GM12878 (cell line): ENCODE data around the gene ABCA7.

Experiments used
- DPF2 ChIP-seq: fragments of 450-650 bp; IDR thresholded peaks from 2 replicates; pipeline ENCODE4 v1.6.1; 2017; ENCODE audit warnings: mild to moderate bottlenecking
- IKZF2 ChIP-seq, 2 experiments: fragments of 450-650 bp; IDR thresholded peaks; 2 replicates each; pipeline ENCODE4 v1.6.1; 2017; ENCODE audit warnings: mild to moderate bottlenecking in 2 of 2, moderate library complexity in 2 of 2
- RFX5 ChIP-seq: IDR thresholded peaks from 2 replicates; pipeline ENCODE4 v1.6.1; 2011; ENCODE audit warnings: low read depth, low read length, improper control_type of control experiment
- TAF1 ChIP-seq: IDR thresholded peaks from 2 replicates; pipeline ENCODE4 v1.6.1; 2011; ENCODE audit warnings: mild to moderate bottlenecking, low read depth, low read length, borderline replicate concordance
- TF ChIP-seq, protein P1 (sequence below), 3 experiments: IDR thresholded peaks in 2 of 3; conservative IDR thresholded peaks in 1 of 3; 2 replicates each; pipeline ENCODE4 v1.5.1; 2011; ENCODE audit warnings: low read depth in 3 of 3, low read length in 3 of 3, mild to moderate bottlenecking in 3 of 3, control low read depth in 2 of 3, moderate library complexity in 2 of 3, inconsistent platforms in 1 of 3, mixed read lengths in 1 of 3; ENCODE audit not compliant: control insufficient read depth in 2 of 3, insufficient read depth in 1 of 3; ENCODE audit errors: extremely low read depth in 1 of 3
- TF ChIP-seq, protein P2 (sequence below): fragments of 450-650 bp; IDR thresholded peaks from 2 replicates; pipeline ENCODE4 v1.6.1; 2017; ENCODE audit warnings: mild to moderate bottlenecking
- TF ChIP-seq, protein P3 (sequence below): fragments of 450-650 bp; IDR thresholded peaks from 2 replicates; pipeline ENCODE4 v1.6.1; 2017; ENCODE audit warnings: antibody characterized with exemption, mild to moderate bottlenecking, moderate library complexity

DNA sequence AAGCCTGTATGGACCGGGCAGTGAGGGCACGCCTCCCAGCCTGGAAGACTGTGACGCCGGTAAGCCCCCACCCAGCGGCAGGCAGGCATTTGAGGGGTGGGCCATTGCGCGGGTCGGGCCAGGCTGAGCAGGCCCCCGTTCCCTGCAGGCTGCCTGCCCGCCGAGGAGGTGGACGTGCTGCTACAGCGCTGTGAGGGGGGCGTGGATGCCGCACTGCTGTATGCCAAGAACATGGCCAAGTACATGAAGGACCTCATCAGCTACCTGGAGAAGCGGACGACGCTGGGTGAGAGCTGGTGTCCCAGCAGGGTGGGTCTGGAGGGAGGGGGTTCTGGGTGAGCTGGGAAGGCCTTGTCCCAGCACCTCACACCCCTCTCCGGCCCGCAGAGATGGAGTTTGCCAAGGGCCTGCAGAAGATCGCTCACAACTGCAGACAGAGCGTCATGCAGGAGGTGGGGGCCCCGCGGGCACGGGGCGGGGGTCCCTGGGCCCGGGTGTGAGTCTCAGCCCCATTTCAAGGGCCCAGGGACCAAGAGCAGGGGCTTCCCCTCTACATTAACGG is 34.1 kb downstream of the ABCA7 start:
- TF ChIP-seq, protein P1, sequence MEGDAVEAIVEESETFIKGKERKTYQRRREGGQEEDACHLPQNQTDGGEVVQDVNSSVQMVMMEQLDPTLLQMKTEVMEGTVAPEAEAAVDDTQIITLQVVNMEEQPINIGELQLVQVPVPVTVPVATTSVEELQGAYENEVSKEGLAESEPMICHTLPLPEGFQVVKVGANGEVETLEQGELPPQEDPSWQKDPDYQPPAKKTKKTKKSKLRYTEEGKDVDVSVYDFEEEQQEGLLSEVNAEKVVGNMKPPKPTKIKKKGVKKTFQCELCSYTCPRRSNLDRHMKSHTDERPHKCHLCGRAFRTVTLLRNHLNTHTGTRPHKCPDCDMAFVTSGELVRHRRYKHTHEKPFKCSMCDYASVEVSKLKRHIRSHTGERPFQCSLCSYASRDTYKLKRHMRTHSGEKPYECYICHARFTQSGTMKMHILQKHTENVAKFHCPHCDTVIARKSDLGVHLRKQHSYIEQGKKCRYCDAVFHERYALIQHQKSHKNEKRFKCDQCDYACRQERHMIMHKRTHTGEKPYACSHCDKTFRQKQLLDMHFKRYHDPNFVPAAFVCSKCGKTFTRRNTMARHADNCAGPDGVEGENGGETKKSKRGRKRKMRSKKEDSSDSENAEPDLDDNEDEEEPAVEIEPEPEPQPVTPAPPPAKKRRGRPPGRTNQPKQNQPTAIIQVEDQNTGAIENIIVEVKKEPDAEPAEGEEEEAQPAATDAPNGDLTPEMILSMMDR (IDR thresholded peaks at IDR 0.05 in 2 of 3, conservative IDR thresholded peaks at IDR 0.05 in 1 of 3; ENCODE audit: control insufficient read depth in 2 of 3, extremely low read depth in 1 of 3, insufficient read depth in 1 of 3, low read depth in 3 of 3, low read length in 3 of 3) = no peak
- TF ChIP-seq IKZF2 (IDR thresholded peaks at IDR 0.05) (no peak), TAF1 (no peak), RFX5 (no peak), DPF2 (no peak)
- TF ChIP-seq, protein P2, sequence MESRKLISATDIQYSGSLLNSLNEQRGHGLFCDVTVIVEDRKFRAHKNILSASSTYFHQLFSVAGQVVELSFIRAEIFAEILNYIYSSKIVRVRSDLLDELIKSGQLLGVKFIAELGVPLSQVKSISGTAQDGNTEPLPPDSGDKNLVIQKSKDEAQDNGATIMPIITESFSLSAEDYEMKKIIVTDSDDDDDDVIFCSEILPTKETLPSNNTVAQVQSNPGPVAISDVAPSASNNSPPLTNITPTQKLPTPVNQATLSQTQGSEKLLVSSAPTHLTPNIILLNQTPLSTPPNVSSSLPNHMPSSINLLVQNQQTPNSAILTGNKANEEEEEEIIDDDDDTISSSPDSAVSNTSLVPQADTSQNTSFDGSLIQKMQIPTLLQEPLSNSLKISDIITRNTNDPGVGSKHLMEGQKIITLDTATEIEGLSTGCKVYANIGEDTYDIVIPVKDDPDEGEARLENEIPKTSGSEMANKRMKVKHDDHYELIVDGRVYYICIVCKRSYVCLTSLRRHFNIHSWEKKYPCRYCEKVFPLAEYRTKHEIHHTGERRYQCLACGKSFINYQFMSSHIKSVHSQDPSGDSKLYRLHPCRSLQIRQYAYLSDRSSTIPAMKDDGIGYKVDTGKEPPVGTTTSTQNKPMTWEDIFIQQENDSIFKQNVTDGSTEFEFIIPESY = no peak
- TF ChIP-seq, protein P3, sequence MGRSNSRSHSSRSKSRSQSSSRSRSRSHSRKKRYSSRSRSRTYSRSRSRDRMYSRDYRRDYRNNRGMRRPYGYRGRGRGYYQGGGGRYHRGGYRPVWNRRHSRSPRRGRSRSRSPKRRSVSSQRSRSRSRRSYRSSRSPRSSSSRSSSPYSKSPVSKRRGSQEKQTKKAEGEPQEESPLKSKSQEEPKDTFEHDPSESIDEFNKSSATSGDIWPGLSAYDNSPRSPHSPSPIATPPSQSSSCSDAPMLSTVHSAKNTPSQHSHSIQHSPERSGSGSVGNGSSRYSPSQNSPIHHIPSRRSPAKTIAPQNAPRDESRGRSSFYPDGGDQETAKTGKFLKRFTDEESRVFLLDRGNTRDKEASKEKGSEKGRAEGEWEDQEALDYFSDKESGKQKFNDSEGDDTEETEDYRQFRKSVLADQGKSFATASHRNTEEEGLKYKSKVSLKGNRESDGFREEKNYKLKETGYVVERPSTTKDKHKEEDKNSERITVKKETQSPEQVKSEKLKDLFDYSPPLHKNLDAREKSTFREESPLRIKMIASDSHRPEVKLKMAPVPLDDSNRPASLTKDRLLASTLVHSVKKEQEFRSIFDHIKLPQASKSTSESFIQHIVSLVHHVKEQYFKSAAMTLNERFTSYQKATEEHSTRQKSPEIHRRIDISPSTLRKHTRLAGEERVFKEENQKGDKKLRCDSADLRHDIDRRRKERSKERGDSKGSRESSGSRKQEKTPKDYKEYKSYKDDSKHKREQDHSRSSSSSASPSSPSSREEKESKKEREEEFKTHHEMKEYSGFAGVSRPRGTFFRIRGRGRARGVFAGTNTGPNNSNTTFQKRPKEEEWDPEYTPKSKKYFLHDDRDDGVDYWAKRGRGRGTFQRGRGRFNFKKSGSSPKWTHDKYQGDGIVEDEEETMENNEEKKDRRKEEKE = no peak
